NCI-H146 treated with DMSO at 0.1 percent for 48 hours (cell line): ENCODE results near the gene CREBRF.
"Not testable (repeated sequence)": the region's sequence is repeated elsewhere in the genome, so short reads cannot be mapped to it uniquely, and the experiment has no call there.

Experiments used
- DNase-seq: peaks from one replicate; lab custom pipeline; 2025; ENCODE audit not compliant: unreplicated experiment; lab: John Stamatoyannopoulos, UW

Gene CREBRF

DNA sequence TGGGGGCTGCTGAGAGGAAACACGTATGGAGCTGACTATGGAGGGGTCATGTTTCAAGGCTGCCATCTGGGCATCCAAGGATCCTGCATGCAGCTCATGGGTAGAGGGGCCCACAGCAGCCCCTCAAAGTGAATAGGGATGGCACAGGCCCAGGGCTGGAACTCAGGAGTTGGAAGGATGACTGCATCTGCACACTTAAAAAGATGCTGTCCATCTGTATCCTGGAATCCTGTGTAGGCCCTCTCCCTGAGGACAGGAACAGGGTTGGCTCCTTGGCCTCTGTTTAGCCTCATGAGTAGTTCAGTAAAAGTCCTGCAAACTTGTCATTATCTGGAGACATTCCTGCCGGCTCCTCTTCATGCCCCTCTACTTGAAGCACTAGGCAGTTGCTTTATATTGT, 92.2 kb downstream of the CREBRF start:
- no peak for DNase-seq

DNA sequence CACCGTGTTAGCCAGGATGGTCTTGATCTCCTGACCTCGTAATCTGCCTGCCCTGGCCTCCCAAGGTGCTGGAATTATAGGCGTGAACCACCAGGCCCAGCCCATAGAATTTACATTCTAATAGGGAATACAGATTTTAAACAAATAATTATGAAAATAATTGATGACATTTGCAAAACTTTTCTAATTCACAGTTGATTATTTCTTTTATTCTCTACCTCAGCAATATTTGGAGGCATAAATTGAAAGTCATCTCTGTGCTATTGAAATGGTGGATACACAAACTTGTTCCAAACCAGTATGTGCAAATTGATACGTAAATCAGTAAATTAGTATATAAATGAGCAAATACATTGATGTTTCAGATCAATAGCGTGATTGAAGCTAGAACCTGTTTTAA, 96.4 kb downstream of the CREBRF start:
- no peak for DNase-seq

DNA sequence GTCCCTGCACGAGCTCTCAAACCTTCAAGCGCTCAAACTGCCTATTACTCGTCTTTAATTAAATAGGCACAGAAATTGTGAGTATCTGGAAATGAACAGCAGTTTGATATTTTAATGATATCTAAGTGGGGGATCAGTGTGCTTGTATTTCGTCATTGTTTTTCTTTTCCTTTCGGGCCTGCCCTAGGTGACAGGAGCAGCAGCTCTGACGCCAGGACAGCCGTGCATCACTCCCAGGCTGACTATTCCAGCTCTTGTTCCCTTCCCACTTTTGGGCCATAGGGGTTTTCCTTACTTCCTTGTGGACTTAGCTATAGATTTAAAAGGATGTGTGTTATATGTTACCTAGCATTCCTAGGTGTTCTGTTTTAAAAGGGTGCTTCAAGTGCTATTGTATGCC, 97.7 kb downstream of the CREBRF start:
- no peak for DNase-seq

DNA sequence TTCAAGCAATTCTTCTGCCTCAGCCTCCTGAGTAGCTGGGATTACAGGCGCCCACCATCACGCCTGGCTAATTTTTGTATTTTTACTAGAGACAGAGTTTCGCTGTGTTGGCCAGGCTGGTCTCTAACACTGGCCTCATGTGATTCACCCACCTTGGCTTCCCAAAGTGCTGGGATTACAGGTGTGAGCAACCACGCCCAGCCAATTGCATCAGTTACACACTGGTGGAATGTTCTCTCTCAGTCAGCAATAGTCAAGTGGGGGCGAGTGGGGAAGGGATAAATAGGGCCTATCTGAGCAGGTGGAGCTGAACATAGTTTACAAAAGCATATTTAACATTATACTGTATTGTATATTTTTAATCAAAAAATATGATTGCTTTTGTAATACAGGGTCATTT, 98.5 kb downstream of the CREBRF start:
- not testable (repeated sequence) for DNase-seq

DNA sequence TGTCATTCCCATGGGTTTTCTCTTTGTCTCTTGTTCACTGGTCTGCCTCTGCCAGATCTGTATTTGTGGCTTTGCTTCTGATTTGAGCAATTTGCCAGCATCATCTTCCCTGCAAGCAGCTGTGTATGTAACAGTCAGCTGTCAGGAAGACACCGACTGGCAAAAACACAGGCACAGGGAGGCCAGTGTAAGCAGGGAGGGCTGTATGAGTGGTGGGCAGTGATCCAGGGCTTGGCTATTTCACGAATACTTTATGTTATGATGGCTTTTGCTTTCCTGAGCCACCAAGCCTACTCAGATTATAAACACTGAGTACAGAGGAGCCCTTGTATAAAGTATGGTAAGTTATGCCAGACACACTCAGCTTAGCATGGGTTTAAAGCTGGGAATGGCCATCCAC, 99.8 kb downstream of the CREBRF start:
- no peak for DNase-seq

DNA sequence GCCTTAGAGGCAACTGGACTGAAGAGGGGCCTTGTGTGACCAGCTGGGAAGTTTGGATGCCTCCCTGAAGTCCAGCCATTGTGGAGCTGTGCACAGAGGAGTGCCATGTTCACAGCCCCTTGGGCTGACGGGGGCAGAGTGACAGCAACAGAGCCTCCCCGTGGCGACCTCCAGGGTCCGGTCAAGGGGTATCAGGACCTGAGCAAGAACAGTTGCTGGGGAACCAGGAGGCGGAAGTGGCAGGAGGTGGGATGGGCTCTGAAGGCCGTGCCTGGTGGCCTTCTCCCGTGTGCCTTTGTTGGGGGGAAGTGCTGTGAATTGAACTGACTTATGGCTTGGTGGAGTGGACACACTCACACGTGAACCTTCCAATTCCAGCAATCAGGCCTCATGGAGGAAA, 102.2 kb downstream of the CREBRF start:
- DNase-seq = no peak

DNA sequence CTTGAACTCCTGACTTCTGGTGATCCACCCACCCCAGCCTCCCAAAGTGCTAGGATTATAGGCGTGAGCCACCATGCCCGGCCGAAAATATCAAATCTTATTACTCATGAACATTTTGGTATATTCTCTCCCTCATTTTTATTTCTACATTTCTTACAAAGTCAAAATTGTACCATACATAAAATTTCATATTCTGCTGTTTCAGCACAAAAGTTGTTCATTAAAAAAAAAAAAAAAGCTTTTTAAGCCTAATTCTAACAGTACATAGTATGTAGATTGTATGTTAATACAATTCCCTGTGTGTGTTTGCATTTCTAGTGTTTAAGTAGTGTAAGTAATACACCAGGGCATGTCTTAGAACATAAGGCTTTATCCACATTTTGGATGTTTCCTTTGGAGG, 103.1 kb downstream of the CREBRF start:
- DNase-seq = no peak

DNA sequence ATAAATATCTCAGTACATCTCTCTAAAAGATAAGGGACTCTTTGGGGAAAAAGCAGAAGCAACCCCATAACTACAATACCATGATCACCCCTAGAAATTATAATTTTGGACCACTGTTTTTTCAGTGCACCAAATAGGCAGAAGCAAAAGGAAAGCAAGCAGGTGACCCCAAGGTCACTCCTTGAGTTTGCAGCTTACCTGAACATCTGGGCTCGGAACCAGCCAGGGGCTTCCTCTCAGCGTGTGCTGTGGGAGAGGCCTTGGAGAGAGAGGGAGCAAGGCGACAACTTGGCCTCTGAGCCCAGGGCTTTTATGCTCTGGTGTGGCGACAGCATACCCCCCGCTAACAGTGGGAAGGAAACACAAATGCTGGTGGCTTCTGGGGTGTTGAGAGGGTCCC, 105.0 kb downstream of the CREBRF start:
- DNase-seq = no peak

DNA sequence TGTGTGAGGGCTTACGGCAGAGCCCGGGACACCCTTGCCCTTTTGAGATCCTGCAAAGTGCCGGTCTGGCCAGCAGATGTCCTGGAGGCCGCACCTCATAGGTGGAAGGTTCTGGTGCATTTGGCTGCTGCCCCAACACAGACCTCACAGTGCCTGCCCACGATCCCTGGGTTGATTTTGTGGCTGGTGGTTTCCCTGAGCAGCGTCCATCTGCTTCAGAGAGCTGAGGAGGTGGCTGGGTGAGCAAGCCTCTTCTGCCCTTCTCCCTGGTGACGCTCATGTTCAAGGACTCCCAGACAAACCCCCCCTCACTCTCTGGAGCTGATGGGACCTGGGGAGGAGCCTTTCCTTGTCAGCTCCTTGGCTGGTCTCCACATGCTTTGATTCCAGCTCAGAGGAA, 107.1 kb downstream of the CREBRF start:
- no peak for DNase-seq

DNA sequence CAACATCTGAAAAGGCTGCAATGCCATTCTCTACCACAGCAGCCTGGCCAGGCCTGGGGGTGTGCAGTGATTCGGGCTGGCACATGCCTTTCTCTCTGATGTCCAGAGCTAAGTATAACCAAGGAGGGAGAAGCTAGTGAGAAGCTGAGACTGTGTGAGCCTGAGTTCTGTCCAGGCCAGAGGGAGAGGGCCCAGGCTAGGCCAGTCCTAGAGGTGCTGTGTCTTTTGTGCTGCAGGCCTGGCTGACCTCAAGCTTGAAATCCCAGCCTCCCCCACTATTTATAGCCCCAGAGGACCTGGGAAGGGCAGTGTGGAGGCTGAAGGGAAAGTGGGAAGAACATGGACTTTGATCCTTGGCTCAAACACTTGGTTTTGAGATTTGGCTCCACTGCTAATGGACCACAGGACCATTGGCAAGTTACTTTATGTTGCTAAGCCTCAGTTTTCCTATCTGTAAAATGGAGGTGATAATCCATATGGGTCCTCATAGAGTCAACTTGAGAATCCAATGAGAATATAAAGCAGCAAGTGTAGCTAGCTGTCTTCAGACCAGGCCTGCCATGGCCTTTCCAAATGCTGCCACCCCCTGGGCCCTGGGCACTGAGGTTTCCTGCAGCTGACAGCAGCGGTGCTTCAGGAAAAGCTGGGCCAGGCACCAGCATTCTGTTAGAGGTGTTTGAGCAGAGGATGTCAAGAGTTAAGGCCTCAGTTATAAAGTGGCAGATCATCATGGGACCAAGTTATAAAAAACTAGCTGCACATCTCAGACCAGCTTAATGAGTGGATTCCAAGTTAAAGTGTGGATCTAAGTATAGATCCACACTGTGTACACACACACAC, 109.2 kb downstream of the CREBRF start:
- no peak for DNase-seq

DNA sequence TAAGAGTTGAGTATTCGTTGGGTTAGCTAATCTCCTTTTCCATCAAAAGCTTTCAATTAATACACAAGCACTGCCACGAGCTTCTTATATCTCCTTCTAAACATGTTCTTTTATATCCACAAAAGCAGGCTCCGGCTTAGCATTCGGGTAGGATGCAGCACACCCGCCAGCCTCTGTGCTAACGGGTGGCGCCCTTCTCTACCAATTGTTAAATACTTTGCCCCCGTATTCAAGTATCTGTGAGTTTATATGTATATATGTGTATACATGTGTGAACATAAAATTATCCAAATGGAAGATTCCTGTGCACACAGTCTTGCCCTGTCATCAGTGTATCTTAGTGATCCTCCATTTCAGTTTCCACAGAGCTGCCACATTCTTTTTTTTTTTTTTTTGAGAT, 116.0 kb downstream of the CREBRF start:
- no peak for DNase-seq

DNA sequence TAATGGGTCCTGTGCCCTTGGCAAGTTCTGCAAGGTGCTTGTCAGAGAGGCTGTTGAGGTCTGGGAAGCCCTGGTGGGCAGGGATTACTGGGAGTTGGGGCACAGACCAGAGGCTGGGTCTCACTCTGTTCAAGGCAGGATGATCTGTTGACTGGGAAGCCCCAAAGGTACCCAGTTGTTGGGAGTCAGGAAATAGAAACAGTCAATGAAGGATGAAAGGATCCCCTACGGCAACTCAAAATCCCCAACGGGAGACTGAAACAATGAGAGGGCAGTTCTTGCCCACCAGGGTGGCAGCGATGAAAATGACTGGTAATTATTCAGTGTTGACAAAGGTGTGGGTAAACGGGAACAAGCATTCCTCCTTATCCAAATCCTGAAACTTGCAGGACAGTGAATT, 119.4 kb downstream of the CREBRF start:
- DNase-seq = peak; percentile 68

DNA sequence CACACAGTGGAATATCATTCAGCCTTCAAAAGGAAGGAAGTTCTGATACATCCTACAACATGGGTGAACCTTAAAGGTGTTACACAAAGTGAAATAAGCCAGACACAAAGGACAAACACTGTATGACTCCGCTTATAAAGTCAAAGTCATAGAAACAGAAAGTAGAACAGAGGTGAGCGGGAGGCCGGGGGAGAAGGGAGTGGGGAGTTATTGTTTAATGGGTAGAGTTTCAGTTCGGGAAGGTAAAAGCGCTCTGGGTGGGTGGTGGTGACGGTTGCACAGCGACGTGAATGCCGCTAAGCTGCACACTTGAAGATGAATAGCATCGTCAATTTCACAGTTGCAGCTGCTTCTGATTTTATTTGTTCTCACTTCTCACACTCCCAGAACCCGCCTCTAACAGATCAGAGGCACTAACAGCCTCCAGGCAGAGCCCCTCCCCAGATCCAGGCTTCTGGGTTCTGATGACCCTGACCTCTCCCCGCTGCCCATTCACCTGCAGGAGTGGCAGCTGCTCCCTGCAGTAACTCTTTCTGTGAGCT, 122.3 kb downstream of the CREBRF start:
- peak; percentile 57 for DNase-seq

DNA sequence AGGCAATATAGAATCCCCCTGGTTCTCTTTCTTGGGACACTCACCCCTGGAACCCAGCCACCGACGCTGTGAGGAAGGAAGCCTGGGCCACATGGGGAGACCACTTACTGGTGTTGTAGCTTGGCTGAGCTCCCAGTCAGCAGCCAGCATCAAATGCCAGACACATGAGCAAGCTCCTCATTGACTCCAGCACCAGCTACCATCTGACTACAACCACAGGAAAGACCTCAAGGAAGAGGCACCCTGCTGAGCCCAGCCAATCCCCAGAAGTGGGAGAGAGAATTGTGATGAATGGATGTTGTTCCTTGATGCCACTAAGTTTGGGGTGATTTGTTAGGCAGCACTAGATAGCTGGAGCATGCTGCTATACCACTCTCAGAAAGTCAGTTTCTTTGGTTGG, 124.2 kb downstream of the CREBRF start:
- DNase-seq = no peak

DNA sequence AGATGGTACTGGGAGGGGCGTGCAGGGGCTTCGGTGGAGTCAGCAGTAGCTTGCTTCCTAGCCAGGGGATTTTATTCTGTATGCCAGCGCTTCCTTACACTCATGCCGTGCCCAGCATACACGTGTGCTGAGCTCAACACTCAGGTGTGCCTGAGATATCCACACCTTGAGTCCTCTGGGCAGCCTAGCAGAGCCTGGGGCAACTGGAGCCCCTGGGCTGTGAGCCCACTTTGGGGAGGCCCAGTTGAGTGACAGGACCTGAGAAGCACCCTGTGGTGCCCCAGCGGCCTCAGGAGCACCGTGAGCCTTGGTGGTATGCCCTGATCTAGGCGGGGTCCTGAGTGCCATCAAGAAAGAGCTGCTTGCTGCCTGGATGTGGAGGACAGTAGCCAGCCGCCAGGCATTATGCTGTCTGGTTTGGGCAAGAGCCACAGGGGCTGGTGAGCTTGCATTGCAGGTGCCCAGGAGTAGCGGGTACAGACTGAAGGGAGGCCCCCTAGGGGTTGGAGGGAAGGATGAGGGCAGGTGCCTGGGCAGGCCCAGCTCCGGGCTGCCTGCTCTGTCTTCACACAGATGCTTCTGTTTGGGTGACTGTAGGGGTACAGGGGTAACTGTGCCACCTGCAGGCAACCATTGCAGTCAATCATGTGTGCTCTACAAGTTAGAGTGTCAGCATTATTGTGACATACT, 131.0 kb downstream of the CREBRF start:
- no peak for DNase-seq

DNA sequence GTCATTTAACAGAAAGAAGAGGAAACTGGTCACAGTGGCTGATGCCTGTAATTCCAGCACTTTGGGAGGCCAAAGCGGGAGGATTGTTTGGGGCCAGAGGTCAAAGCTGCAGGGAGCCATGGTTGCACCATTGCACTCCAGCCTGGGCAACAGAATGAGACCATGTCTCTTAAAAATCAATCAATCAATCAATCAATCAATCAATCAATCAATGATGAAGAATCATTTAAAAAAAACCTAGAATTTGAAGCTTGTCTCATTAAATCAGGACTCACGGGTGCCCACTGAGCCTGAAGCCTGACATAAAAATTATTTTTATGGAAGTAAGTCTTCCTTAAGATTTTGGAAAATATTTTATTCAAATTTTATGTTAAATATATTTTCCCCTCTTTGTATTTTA, 132.1 kb downstream of the CREBRF start:
- DNase-seq = no peak
